HuH-7 (cell line): ENCODE data around the gene TBC1D1.

ENCODE experiments used
- DNase-seq: peaks from one replicate; pipeline ENCODE4 v3.0.0; 2011; ENCODE audit warnings: low spot score

Gene TBC1D1

DNA sequence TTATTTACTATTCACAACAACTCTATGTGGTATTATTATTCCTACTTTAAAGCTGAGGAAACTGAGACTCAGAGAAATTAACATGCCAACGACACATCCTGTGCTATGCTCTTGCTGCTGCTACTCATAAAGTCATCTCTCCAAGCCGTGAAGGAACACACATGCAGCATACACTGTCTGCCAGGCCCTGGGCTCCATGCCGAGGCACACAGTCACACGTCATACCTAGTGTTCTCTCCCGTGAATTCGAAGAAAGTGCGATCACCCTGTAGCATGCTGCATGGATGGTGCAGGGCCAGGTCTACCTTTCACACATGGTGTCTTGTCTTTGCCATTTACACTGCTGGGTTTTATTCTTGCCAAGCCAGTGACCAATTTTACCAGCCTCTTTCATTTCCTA lies 34.1 kb downstream of the TBC1D1 start:
- DNase-seq = no peak

DNA sequence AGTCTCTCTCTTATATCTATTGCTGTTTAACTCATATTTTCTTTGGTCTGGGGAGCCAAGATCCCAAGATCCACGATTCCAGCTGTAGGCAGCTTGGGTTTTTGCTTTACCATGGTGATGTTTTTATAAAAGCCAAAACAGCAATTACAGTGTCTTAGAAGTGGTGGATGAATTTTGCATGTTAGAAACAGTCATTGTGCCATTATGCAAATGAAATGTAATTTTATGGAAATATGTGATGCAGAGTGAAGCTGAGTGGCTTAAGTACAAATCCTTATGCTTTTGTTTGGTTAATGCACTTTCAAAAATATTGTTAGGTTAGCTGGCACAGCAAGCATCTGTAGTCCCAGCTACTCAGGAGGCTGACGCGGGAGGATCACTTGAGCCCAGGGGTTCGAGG lies 36.5 kb downstream of the TBC1D1 start:
- DNase-seq = no peak

- no peak for DNase-seq
Measured at GRCh38 chr4:37928426-37929416, 37.8 kb downstream of the TBC1D1 start.

- no peak for DNase-seq
Measured at GRCh38 chr4:37934096-37934495, 43.2 kb downstream of the TBC1D1 start.

DNA sequence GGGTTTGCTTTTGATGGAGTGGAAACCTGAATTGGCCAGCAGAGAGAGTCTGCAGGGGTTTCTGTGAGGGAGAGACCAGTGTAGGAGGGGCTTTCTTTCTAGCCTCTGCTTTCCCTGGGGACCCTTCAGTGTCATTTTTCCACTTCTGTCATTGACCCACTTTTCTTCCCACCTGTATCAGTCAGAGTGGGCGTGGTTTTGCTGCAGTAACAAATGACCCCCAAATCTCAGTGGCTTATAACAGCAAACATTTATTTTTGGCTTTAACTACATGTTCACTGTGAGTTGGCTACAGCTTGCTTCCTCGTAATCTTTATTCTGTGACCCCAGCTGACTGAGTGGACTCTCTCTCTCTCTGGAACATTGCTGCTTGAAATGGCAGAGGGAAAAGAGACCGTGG lies 43.7 kb downstream of the TBC1D1 start:
- DNase-seq = no peak

GRCh38 chr4:37935026-37935425 lies 44.1 kb downstream of the TBC1D1 start:
- DNase-seq = no peak

GRCh38 chr4:37936889-37937498 lies 46.1 kb downstream of the TBC1D1 start:
- no peak for DNase-seq

DNA sequence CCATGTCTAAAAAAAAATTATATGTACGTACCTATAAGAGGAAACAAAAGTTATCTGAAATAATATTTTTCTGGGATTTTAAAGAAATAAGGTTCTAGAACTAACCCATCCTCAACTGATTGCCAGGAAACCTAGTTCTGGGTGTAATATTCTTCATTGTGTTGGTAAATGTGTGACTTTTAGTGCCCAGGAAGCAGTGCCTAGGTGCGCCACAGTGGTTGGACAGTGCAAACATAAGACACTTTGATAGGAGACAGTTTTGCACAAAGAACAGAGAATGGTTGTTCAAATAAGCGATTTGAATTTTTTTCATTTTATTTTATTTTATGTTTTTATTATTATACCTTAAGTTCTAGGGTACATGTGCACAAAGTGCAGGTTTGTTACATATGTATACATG lies 47.3 kb downstream of the TBC1D1 start:
- no peak for DNase-seq

- DNase-seq = no peak
Measured at GRCh38 chr4:37946503-37947179, 55.8 kb downstream of the TBC1D1 start.

DNA sequence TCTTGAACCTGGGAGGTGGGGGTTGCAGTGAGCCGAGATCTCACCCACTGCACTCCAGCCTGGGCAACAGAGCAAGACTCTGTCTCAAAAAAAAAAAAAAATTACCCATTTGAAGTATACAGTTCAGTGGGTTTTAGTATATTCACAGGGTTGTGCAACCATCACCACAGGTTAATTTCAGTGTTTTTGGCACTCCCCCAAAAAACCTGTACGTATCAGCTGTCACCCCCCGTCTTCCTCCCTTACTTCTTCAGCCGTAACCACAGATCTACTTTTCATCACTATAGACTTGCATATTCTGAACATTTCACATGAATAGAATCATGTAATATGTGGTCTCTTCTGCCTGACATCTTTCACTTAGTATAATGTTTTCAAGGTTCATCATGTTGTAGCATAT lies 57.7 kb downstream of the TBC1D1 start:
- DNase-seq = no peak

DNA sequence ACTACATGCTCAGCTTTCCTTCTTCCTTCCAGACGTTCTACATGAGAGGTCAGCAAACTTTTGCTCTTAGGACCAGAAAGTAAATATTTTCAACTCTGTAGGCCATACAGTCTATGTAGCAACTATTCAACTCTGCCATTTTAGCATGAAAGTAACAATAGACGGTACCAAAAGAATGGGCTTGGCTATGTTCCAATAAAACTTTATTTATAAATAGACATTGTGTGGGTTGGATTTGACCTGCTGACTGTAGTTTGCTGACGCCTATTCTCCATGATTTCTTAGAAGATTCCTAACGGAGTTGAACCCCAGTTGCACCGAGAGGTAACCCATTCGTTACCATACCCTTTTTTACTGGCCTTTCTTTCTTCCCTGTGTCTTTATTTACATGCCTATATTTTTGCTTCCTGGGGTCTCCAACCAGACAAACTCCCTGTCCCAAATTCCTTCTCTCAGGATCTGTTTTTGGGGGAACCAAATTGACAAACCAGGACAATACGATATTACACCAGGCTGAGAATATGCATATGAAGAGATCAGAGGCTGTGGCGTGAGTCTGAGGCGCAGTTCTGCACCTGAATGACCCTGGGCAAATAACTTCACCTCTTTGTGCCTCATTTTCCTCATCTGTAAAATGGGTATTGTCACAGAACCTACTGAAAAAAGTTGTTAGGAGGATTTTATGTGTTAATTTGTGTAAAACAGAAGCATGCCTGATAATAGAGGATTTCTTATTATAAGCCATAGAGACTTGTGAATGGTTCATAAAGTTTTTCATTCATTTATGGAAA lies 58.9 kb downstream of the TBC1D1 start:
- DNase-seq = no peak

GRCh38 chr4:37951461-37952352 lies 60.8 kb downstream of the TBC1D1 start:
- peak; percentile 33 for DNase-seq

DNA sequence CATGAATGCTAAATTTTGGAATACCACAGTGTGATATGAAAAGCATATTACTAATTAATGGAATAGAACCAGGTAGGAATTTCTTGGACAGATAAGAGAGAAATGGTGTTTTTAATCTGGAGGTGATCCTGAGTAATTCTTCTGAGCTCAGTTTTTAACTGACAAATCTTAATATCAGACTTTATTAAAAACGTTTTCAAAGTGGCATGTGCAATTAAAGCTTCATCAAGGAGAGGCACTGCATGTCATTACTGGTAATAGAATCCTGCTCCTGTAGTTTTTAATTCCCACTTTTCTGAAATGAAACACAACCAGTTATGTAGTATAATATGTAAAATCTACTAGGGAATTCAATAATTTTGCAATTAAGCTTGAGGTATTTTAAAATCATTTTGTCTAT lies 62.3 kb downstream of the TBC1D1 start:
- DNase-seq = no peak

DNA sequence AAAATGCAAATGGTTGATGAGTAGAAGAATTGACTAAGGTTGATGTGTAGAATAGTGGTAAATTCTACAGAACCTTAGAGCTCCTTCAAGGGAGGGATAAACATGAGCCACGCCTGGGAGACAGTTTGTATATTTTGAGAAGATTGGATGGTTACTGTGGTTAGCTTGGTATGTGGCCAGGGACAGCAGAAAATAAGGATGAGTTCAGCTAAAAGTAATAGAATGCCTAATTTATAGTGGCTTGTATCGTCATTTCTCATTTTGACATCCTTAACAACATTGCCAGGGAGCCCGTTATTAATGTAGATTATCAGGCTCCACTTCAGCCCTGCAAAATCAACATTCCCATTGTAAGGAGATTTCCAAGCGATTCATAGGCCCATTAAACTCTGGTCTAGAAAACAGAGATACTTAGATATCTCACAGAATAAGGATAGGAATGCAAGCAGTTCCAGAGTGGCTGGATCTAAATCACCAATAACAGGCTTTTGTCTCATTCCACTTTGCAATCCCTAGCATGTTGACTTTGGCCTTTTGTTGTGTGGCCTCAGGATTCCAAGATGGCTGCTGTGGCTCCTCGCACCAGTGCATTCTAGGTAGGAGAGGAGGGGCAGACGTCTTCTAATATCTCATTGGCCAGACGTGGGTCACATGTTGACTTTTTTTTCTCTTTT lies 62.9 kb downstream of the TBC1D1 start:
- DNase-seq = no peak

- no peak for DNase-seq
Measured at GRCh38 chr4:37956941-37957340, 66.1 kb downstream of the TBC1D1 start.

GRCh38 chr4:37958932-37959331 lies 68.0 kb downstream of the TBC1D1 start:
- DNase-seq = no peak

DNA sequence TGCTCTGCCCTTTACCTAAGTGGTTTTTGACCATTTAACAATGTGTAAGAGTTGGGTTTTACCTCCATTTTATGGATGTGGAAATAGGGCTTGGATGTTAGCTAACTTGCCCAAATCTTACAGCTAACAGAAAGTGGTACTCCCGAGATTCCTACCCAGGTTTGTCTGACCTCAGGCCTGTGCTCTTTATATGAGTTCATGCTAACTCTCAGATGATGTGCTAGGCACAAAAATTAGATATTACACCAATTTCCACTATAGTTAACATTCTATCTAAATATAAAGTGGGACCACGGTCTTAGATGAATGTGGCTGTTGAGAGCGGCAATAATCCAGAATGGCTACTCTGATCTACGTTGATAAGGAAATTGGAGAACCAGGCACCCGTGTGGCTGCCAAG lies 69.2 kb downstream of the TBC1D1 start, which contains the start of gene PTTG2:
Gene PTTG2, plus strand, starts transcription at position 301 of the 400 bp plus-strand sequence. Its CDS starts 37 bp downstream, at position 338.
- no peak for DNase-seq

GRCh38 chr4:37960679-37961450 lies 70.0 kb downstream of the TBC1D1 start:
- DNase-seq = no peak

DNA sequence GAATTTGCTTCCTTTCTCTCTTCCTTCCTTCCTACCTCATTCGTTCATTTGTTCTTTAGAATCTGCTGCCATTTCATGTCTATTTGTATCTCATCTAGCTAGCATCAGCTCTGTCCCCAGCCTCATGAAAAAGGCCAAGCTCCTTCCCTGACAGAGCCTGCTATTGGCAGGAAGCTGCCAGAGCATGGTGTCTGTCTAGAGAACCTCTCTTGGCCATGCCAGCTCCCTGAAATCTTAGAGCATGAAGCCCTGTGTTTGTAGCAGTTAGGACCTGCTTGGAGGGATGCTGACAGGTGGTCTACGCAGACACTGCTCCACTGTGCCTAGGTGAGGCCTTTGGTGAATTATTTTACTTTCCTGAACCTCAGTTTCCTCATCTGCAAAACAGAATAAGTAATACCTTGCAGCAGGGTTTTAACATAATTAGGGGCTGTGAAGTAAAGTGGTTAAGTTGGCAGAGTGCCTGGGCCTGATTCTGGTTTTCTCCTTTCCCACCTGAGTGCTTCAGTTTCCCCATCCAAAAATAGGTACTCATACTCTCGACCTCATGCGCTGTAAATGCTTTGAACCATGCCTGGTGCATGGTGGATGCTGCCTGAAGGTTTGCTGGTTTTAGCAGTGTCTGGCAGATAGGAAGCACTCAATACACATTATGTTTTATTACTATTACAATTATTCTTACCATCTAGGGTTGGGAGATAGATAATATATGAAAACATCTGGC lies 74.0 kb downstream of the TBC1D1 start:
- DNase-seq = no peak
